ENCODE measurements around the gene RS1.

RS1 gene

GRCh38 chrX:18591834-18592233 is 80.1 kb downstream of the RS1 start:
- DNase-seq = no peak

All from GDM1 (cell line).